ENCODE measurements around the gene NUP88. TPM values are rescaled to one million over a fixed set of nuclear protein-coding genes. Genes with fewer than 3 reads are reported as not detected.

The NUP88 gene
- total and polyA plus RNA-seq, 2 donors, result 43.5 to 70.4 TPM

GRCh38 chr17:5405400-5405799 is 14.1 kb downstream of the NUP88 start:
- no peak for DNase-seq (ENCODE audit: extremely low spot score)
- H3K36me3 ChIP-seq (ENCODE audit: insufficient read depth), result peaks cover 9% of the 10 kb centered on the region
- 89% methylated on average over 4 of the region's 4 CpGs for WGBS
- no peak overlapping the region for H3K27ac ChIP-seq (ENCODE audit: low read depth)
- no peaks in the 10 kb centered on the region for H3K4me1 ChIP-seq (ENCODE audit: insufficient read depth)
- no peak overlapping the region for H3K4me3 ChIP-seq (ENCODE audit: low read depth, low read length)

GRCh38 chr17:5399767-5400166 is 19.7 kb downstream of the NUP88 start:
- H3K36me3 ChIP-seq (ENCODE audit: insufficient read depth), result peaks cover 2% of the 10 kb centered on the region
- no peak for DNase-seq (ENCODE audit: extremely low spot score)
- H3K4me1 ChIP-seq (ENCODE audit: insufficient read depth), result no peaks in the 10 kb centered on the region
- WGBS, result 90% methylated on average over 6 of the region's 6 CpGs
- H3K4me3 ChIP-seq (ENCODE audit: low read depth, low read length), result no peak overlapping the region
- H3K27ac ChIP-seq (ENCODE audit: low read depth), result no peak overlapping the region

GRCh38 chr17:5396612-5397011 is 22.9 kb downstream of the NUP88 start:
- Histone ChIP-seq H3K4me3 (ENCODE audit: low read depth, low read length) (no peak overlapping the region), H3K27ac (ENCODE audit: low read depth) (no peak overlapping the region), H3K4me1 (ENCODE audit: insufficient read depth) (no peaks in the 10 kb centered on the region), H3K36me3 (ENCODE audit: insufficient read depth) (no peaks in the 10 kb centered on the region)
- 93% methylated on average over 2 of the region's 2 CpGs for WGBS
- no peak for DNase-seq (ENCODE audit: extremely low spot score)

- Histone ChIP-seq H3K27ac (ENCODE audit: low read depth) (no peak overlapping the region), H3K4me3 (ENCODE audit: low read depth, low read length) (no peak overlapping the region), H3K4me1 (ENCODE audit: insufficient read depth) (no peaks in the 10 kb centered on the region), H3K36me3 (ENCODE audit: insufficient read depth) (peaks cover 11% of the 10 kb centered on the region)
- DNase-seq (ENCODE audit: extremely low spot score), result no peak
- WGBS, result 91% methylated on average over 5 of the region's 5 CpGs
Measured at GRCh38 chr17:5391678-5392077, 27.8 kb downstream of the NUP88 start.

GRCh38 chr17:5381542-5381941 is 37.9 kb downstream of the NUP88 start:
- DNase-seq (ENCODE audit: extremely low spot score), result no peak
- Histone ChIP-seq H3K4me3 (ENCODE audit: low read depth, low read length) (no peak overlapping the region), H3K4me1 (ENCODE audit: insufficient read depth) (no peaks in the 10 kb centered on the region), H3K27ac (ENCODE audit: low read depth) (no peak overlapping the region), H3K36me3 (ENCODE audit: insufficient read depth) (peaks cover 11% of the 10 kb centered on the region)
- WGBS, result 91% methylated on average over 4 of the region's 4 CpGs

GRCh38 chr17:5380491-5381135 is 38.8 kb downstream of the NUP88 start:
- no peak overlapping the region for H3K4me3 ChIP-seq (ENCODE audit: low read depth, low read length)
- peaks cover 10% of the 10 kb centered on the region for H3K36me3 ChIP-seq (ENCODE audit: insufficient read depth)
- WGBS, result 74% methylated on average over 7 of the region's 7 CpGs
- no peak overlapping the region for H3K27ac ChIP-seq (ENCODE audit: low read depth)
- H3K4me1 ChIP-seq (ENCODE audit: insufficient read depth), result no peaks in the 10 kb centered on the region
- DNase-seq (ENCODE audit: extremely low spot score), result no peak

- Histone ChIP-seq H3K4me3 (ENCODE audit: low read depth, low read length) (no peak overlapping the region), H3K27ac (ENCODE audit: low read depth) (no peak overlapping the region), H3K4me1 (ENCODE audit: insufficient read depth) (no peaks in the 10 kb centered on the region), H3K36me3 (ENCODE audit: insufficient read depth) (peaks cover 13% of the 10 kb centered on the region)
- no peak for DNase-seq (ENCODE audit: extremely low spot score)
- whole genome bisulfite sequencing, result 92% methylated on average over 11 of the region's 11 CpGs
Measured at GRCh38 chr17:5379351-5380107, 39.9 kb downstream of the NUP88 start.

GRCh38 chr17:5378566-5379207 is 40.8 kb downstream of the NUP88 start:
- H3K4me3 ChIP-seq (ENCODE audit: low read depth, low read length), result no peak overlapping the region
- H3K27ac ChIP-seq (ENCODE audit: low read depth), result no peak overlapping the region
- WGBS, result 87% methylated on average over 3 of the region's 3 CpGs
- DNase-seq (ENCODE audit: extremely low spot score), result no peak
- H3K36me3 ChIP-seq (ENCODE audit: insufficient read depth), result peaks cover 10% of the 10 kb centered on the region
- H3K4me1 ChIP-seq (ENCODE audit: insufficient read depth), result no peaks in the 10 kb centered on the region

- H3K27ac ChIP-seq (ENCODE audit: low read depth), result no peak overlapping the region
- 71% methylated on average over 6 of the region's 6 CpGs for WGBS
- no peak for DNase-seq (ENCODE audit: extremely low spot score)
- H3K4me1 ChIP-seq (ENCODE audit: insufficient read depth), result no peaks in the 10 kb centered on the region
- no peak overlapping the region for H3K4me3 ChIP-seq (ENCODE audit: low read depth, low read length)
- peaks cover 6% of the 10 kb centered on the region for H3K36me3 ChIP-seq (ENCODE audit: insufficient read depth)
Measured at GRCh38 chr17:5373112-5373511, 46.4 kb downstream of the NUP88 start.

GRCh38 chr17:5370411-5370810 is 49.1 kb downstream of the NUP88 start:
- no peak for DNase-seq (ENCODE audit: extremely low spot score)
- 93% methylated on average over 4 of the region's 4 CpGs for WGBS
- H3K27ac ChIP-seq (ENCODE audit: low read depth), result no peak overlapping the region
- H3K4me3 ChIP-seq (ENCODE audit: low read depth, low read length), result no peak overlapping the region
- peaks cover 7% of the 10 kb centered on the region for H3K36me3 ChIP-seq (ENCODE audit: insufficient read depth)
- no peaks in the 10 kb centered on the region for H3K4me1 ChIP-seq (ENCODE audit: insufficient read depth)

- WGBS, result 86% methylated on average over 6 of the region's 6 CpGs
- no peak for DNase-seq (ENCODE audit: extremely low spot score)
Measured at GRCh38 chr17:5365831-5366230, 53.6 kb downstream of the NUP88 start.

GRCh38 chr17:5364696-5365095 is 54.8 kb downstream of the NUP88 start:
- Histone ChIP-seq H3K27ac (ENCODE audit: low read depth) (no peak overlapping the region), H3K36me3 (ENCODE audit: insufficient read depth) (peaks cover 4% of the 10 kb centered on the region), H3K4me1 (ENCODE audit: insufficient read depth) (no peaks in the 10 kb centered on the region), H3K4me3 (ENCODE audit: low read depth, low read length) (no peak overlapping the region)
- no peak for DNase-seq (ENCODE audit: extremely low spot score)

More at GRCh38 chr17:5365831-5366230, 53.6 kb downstream of the NUP88 start:
- peaks cover 4% of the 10 kb centered on the region for H3K36me3 ChIP-seq (ENCODE audit: insufficient read depth)
- no peaks in the 10 kb centered on the region for H3K4me1 ChIP-seq (ENCODE audit: insufficient read depth)
- H3K27ac ChIP-seq (ENCODE audit: low read depth), result no peak overlapping the region
- no peak overlapping the region for H3K4me3 ChIP-seq (ENCODE audit: low read depth, low read length)

GRCh38 chr17:5364156-5364555 is 55.3 kb downstream of the NUP88 start:
- Histone ChIP-seq H3K27ac (ENCODE audit: low read depth) (no peak overlapping the region), H3K4me3 (ENCODE audit: low read depth, low read length) (no peak overlapping the region), H3K4me1 (ENCODE audit: insufficient read depth) (no peaks in the 10 kb centered on the region), H3K36me3 (ENCODE audit: insufficient read depth) (peaks cover 4% of the 10 kb centered on the region)
- DNase-seq (ENCODE audit: extremely low spot score), result no peak
- WGBS, result 91% methylated on average over 6 of the region's 6 CpGs

Data from urinary bladder (tissue), 4 donors.